ENCODE measurements around the gene REPS1. TPM values are rescaled to one million over a fixed set of nuclear protein-coding genes. Genes with fewer than 3 reads are reported as not detected.

The REPS1 gene
- total RNA-seq, 5 donors from 2014 or later (not counting 1 experiment from before 2014, with no cell fraction given): 43.6 to 71.3 (median 46.5) TPM

- Mint-ChIP-seq H3K4me3 (no peak overlapping the region), H3K27ac (no peak overlapping the region), H3K36me3 (no peaks in the 10 kb centered on the region), H3K4me1 (no peaks in the 10 kb centered on the region), H3K27me3 (peaks cover 4 to 6% of the 10 kb centered on the region in 2 donors), H3K9me3 (no peaks in the 10 kb centered on the region)
- ChIA-PET POLR2A (no interaction called here), CTCF (no interaction called here)
- H3K36me3 ChIP-seq (ENCODE audit: control insufficient read depth in 2 of 2, extremely low read depth in 1 of 2, insufficient read depth in 1 of 2, low read length in 1 of 2): no peaks in the 10 kb centered on the region
- no peak overlapping the region for H3K27ac ChIP-seq (ENCODE audit: low read length)
- H3K27me3 ChIP-seq (replicated peaks in 1 of 2; ENCODE audit: control insufficient read depth in 2 of 2, extremely low read depth in 1 of 2, insufficient read depth in 2 of 2, low read length in 1 of 2): peaks cover 0 to 3% of the 10 kb centered on the region in 2 experiments
- no peak overlapping the region for H3K4me3 ChIP-seq (ENCODE audit: control insufficient read depth in 1 of 2, extremely low read depth in 1 of 2, low read length in 1 of 2)
- no peak for DNase-seq
- WGBS (ENCODE audit: insufficient coverage): no CpG with 5 or more reads among the region's 4 CpGs
- no peaks in the 10 kb centered on the region for H3K4me1 ChIP-seq (ENCODE audit: control insufficient read depth in 1 of 2, extremely low read depth in 1 of 2, insufficient read depth in 2 of 2, low read length in 2 of 2)
- no peaks in the 10 kb centered on the region for H3K9me3 ChIP-seq
- no peak for ATAC-seq (replicated peaks in 1 of 4)
Measured at GRCh38 chr6:138869398-138869797, 118.7 kb downstream of the REPS1 start.

DNA sequence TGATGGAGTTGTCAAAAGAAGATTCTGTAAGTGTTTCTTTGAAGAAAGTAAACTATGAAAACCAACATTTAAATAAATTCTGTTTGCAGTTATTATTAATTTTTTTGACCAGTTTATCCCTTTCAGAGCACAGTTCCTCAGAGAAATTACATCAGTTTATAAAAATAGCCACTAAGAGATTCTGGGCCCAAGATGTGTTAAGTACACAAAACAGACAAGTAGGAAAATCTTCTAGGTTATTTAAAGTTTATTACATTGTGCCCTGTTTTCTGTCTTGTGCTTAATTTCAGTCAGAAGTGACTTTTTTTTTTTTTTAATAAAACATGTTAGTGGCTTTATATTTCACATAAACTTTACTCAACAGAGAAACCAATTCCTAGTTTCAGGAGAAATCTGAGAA lies 119.9 kb downstream of the REPS1 start:
- Histone ChIP-seq H3K27me3 (replicated peaks in 1 of 2; ENCODE audit: control insufficient read depth in 2 of 2, extremely low read depth in 1 of 2, insufficient read depth in 2 of 2, low read length in 1 of 2) (peaks cover 0 to 6% of the 10 kb centered on the region in 2 experiments), H3K27ac (ENCODE audit: low read length) (no peak overlapping the region), H3K4me1 (ENCODE audit: control insufficient read depth in 1 of 2, extremely low read depth in 1 of 2, insufficient read depth in 2 of 2, low read length in 2 of 2) (no peaks in the 10 kb centered on the region), H3K4me3 (ENCODE audit: control insufficient read depth in 1 of 2, extremely low read depth in 1 of 2, low read length in 1 of 2) (no peak overlapping the region), H3K9me3 (no peaks in the 10 kb centered on the region), H3K36me3 (ENCODE audit: control insufficient read depth in 2 of 2, extremely low read depth in 1 of 2, insufficient read depth in 1 of 2, low read length in 1 of 2) (no peaks in the 10 kb centered on the region)
- Mint-ChIP-seq H3K4me3 (no peak overlapping the region), H3K4me1 (no peaks in the 10 kb centered on the region), H3K36me3 (no peaks in the 10 kb centered on the region), H3K27ac (no peak overlapping the region), H3K27me3 (peaks cover 7 to 10% of the 10 kb centered on the region in 2 donors), H3K9me3 (no peaks in the 10 kb centered on the region)
- ChIA-PET POLR2A (interaction anchor here in 1 of 2 donors (0.6 kb wide), 1 partner anchor 52 kb away, joined by 5 read pairs; no protein-coding TSS in a partner anchor), CTCF (interaction anchor here in 1 of 2 donors (0.6 kb wide), 1 partner anchor 75 kb away, joined by 4 read pairs; no protein-coding TSS in a partner anchor)
- no peak for ATAC-seq (replicated peaks in 1 of 4)
- DNase-seq: no peak

- Histone ChIP-seq H3K4me3 (ENCODE audit: control insufficient read depth in 1 of 2, extremely low read depth in 1 of 2, low read length in 1 of 2) (no peak overlapping the region), H3K9me3 (no peaks in the 10 kb centered on the region), H3K27ac (ENCODE audit: low read length) (no peak overlapping the region), H3K4me1 (ENCODE audit: control insufficient read depth in 1 of 2, extremely low read depth in 1 of 2, insufficient read depth in 2 of 2, low read length in 2 of 2) (no peaks in the 10 kb centered on the region), H3K36me3 (ENCODE audit: control insufficient read depth in 2 of 2, extremely low read depth in 1 of 2, insufficient read depth in 1 of 2, low read length in 1 of 2) (no peaks in the 10 kb centered on the region), H3K27me3 (replicated peaks in 1 of 2; ENCODE audit: control insufficient read depth in 2 of 2, extremely low read depth in 1 of 2, insufficient read depth in 2 of 2, low read length in 1 of 2) (peaks cover 0 to 4% of the 10 kb centered on the region in 2 experiments)
- POLR2A ChIA-PET: interaction anchor here in 1 of 2 donors (0.7 kb wide), 1 partner anchor 1107 kb away, joined by 6 read pairs; no protein-coding TSS in a partner anchor
- CTCF ChIA-PET: no interaction called here
- WGBS (ENCODE audit: insufficient coverage): 67% methylated on average over 1 of the region's 6 CpGs
- DNase-seq (no peak), ATAC-seq (replicated peaks in 1 of 4) (no peak)
- Mint-ChIP-seq H3K36me3 (no peaks in the 10 kb centered on the region), H3K4me1 (no peaks in the 10 kb centered on the region), H3K27me3 (peaks cover 11 to 17% of the 10 kb centered on the region in 2 donors), H3K27ac (no peak overlapping the region), H3K9me3 (no peaks in the 10 kb centered on the region), H3K4me3 (no peak overlapping the region)
Measured at GRCh38 chr6:138865480-138866109, 122.5 kb downstream of the REPS1 start.

DNA sequence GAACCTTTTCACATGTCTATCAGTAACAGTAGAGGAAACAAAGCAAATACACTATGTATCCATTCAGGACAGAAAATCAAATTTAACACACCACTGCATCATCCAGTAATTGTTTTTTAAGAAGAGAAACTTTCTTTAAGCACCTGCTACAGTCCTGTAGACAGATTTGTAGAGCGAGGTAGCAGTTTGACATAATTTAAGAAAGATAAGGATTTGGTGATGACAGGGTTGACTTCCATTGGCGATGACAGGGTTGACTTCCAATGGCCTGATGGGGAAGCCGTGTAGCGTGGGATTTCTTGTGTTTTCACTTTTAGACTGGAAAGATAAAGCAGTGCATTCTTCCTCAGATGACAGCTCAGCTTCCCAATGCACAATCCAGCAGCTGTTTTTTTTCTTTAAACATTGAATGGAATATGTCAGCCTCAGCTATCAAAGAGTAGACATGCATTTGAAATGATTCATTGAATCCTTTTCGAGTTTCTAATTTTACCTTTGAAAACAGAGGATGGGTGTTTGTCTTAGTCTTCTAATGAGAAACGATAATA lies 123.6 kb downstream of the REPS1 start:
- Mint-ChIP-seq H3K4me3 (no peak overlapping the region), H3K27me3 (peaks cover 11 to 17% of the 10 kb centered on the region in 2 donors), H3K27ac (no peak overlapping the region)

DNA sequence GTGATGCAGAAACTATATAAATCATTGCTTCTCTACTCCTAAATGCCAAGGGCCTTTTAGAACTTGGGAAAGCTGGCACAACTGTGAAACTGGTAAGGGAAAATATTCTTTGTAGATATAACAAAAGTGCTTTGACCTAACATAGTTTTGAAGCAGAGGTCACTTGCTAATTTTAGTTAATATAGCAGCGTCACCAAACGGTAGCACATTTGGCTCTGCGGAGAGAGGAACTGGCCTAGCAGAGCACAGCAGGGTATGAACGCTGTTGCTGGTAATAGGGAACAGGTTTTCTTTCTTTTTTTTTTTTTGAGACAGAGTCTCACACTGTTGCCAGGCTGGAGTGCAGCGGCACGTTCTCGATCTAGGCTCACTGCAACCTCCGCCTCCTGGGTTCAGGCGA lies 124.7 kb downstream of the REPS1 start:
- ATAC-seq (replicated peaks in 1 of 4) (no peak), DNase-seq (no peak)
- 93% methylated on average over 5 of the region's 9 CpGs for WGBS (ENCODE audit: insufficient coverage)
- Mint-ChIP-seq H3K36me3 (no peaks in the 10 kb centered on the region), H3K4me3 (no peak overlapping the region), H3K27me3 (peaks cover 8 to 17% of the 10 kb centered on the region in 2 donors), H3K9me3 (no peaks in the 10 kb centered on the region), H3K4me1 (no peaks in the 10 kb centered on the region), H3K27ac (no peak overlapping the region)
- H3K4me3 ChIP-seq (ENCODE audit: control insufficient read depth in 1 of 2, extremely low read depth in 1 of 2, low read length in 1 of 2): no peak overlapping the region
- POLR2A ChIA-PET: no interaction called here
- no peaks in the 10 kb centered on the region for H3K36me3 ChIP-seq (ENCODE audit: control insufficient read depth in 2 of 2, extremely low read depth in 1 of 2, insufficient read depth in 1 of 2, low read length in 1 of 2)
- CTCF ChIA-PET: interaction anchor here in 1 of 2 donors (0.7 kb wide), 1 partner anchor 798 kb away, joined by 4 read pairs; no protein-coding TSS in a partner anchor
- no peaks in the 10 kb centered on the region for H3K4me1 ChIP-seq (ENCODE audit: control insufficient read depth in 1 of 2, extremely low read depth in 1 of 2, insufficient read depth in 2 of 2, low read length in 2 of 2)
- H3K9me3 ChIP-seq: no peaks in the 10 kb centered on the region
- H3K27me3 ChIP-seq (replicated peaks in 1 of 2; ENCODE audit: control insufficient read depth in 2 of 2, extremely low read depth in 1 of 2, insufficient read depth in 2 of 2, low read length in 1 of 2): peaks cover 0 to 8% of the 10 kb centered on the region in 2 experiments
- no peak overlapping the region for H3K27ac ChIP-seq (ENCODE audit: low read length)

More for the DNA sequence above, 123.6 kb downstream of the REPS1 start:
- WGBS (ENCODE audit: insufficient coverage): 100% methylated on average over 2 of the region's 6 CpGs
- Histone ChIP-seq H3K27me3 (replicated peaks in 1 of 2; ENCODE audit: control insufficient read depth in 2 of 2, extremely low read depth in 1 of 2, insufficient read depth in 2 of 2, low read length in 1 of 2) (peaks cover 0 to 8% of the 10 kb centered on the region in 2 experiments), H3K4me1 (ENCODE audit: control insufficient read depth in 1 of 2, extremely low read depth in 1 of 2, insufficient read depth in 2 of 2, low read length in 2 of 2) (no peaks in the 10 kb centered on the region), H3K9me3 (no peaks in the 10 kb centered on the region), H3K27ac (ENCODE audit: low read length) (no peak overlapping the region), H3K4me3 (ENCODE audit: control insufficient read depth in 1 of 2, extremely low read depth in 1 of 2, low read length in 1 of 2) (no peak overlapping the region), H3K36me3 (ENCODE audit: control insufficient read depth in 2 of 2, extremely low read depth in 1 of 2, insufficient read depth in 1 of 2, low read length in 1 of 2) (no peaks in the 10 kb centered on the region)
- DNase-seq: no peak
- POLR2A ChIA-PET: interaction anchor here in 1 of 2 donors (0.7 kb wide), 1 partner anchor 521 kb away, joined by 12 read pairs; no protein-coding TSS in a partner anchor
- Mint-ChIP-seq H3K4me1 (no peaks in the 10 kb centered on the region), H3K36me3 (no peaks in the 10 kb centered on the region), H3K9me3 (no peaks in the 10 kb centered on the region)
- no peak for ATAC-seq (replicated peaks in 1 of 4)
- CTCF ChIA-PET: no interaction called here

DNA sequence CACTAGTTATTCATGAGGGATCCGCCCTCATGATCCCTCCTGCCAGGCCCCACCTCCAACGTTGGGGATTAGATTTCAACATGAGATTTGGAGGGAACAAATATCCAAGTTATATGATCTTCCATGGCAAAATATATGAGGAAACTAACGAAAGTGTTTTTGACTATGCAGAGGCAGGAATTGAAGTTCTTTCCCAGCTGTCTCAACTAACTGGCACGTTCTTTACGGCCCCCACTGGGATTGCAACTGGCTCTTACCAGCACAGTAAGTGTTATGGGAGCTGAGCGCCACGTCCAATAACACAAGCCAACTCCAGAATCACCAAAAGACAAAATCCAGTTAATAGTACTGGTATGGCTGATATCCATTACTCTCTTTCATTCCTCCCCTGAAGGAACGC lies 125.6 kb downstream of the REPS1 start:
- ChIA-PET POLR2A (no interaction called here), CTCF (no interaction called here)
- Histone ChIP-seq H3K9me3 (no peaks in the 10 kb centered on the region), H3K27ac (ENCODE audit: low read length) (no peak overlapping the region), H3K36me3 (ENCODE audit: control insufficient read depth in 2 of 2, extremely low read depth in 1 of 2, insufficient read depth in 1 of 2, low read length in 1 of 2) (no peaks in the 10 kb centered on the region), H3K4me3 (ENCODE audit: control insufficient read depth in 1 of 2, extremely low read depth in 1 of 2, low read length in 1 of 2) (no peak overlapping the region), H3K27me3 (replicated peaks in 1 of 2; ENCODE audit: control insufficient read depth in 2 of 2, extremely low read depth in 1 of 2, insufficient read depth in 2 of 2, low read length in 1 of 2) (peaks cover 0 to 8% of the 10 kb centered on the region in 2 experiments), H3K4me1 (ENCODE audit: control insufficient read depth in 1 of 2, extremely low read depth in 1 of 2, insufficient read depth in 2 of 2, low read length in 2 of 2) (no peaks in the 10 kb centered on the region)
- Mint-ChIP-seq H3K4me3 (no peak overlapping the region), H3K27me3 (peaks cover 8 to 17% of the 10 kb centered on the region in 2 donors), H3K36me3 (no peaks in the 10 kb centered on the region), H3K9me3 (no peaks in the 10 kb centered on the region), H3K4me1 (no peaks in the 10 kb centered on the region), H3K27ac (no peak overlapping the region)
- ATAC-seq (replicated peaks in 1 of 4) (no peak), DNase-seq (no peak)
- no CpG with 5 or more reads among the region's 8 CpGs for WGBS (ENCODE audit: insufficient coverage)

Data from T-cell (primary cell).